Glutamatergic neuron (in vitro differentiated cells): ENCODE results near the gene FKBP5. TPM values are rescaled to one million over a fixed set of nuclear protein-coding genes. Genes with fewer than 3 reads are reported as not detected.

Source experiments
- DNase-seq: peaks from one replicate; pipeline ENCODE4 v3.0.0; 2022
- H3K27ac Mint-ChIP-seq: one replicate; pipeline ENCODE4 v1.8.0; 2020; ENCODE audit warnings: mild to moderate bottlenecking, mixed read lengths, inconsistent platforms; ENCODE audit not compliant: unreplicated experiment
- H3K27me3 Mint-ChIP-seq: one replicate; pipeline ENCODE4 v1.8.0; 2020; ENCODE audit warnings: mild to moderate bottlenecking, moderate library complexity, mixed read lengths, inconsistent platforms; ENCODE audit not compliant: unreplicated experiment
- H3K36me3 Mint-ChIP-seq: one replicate; pipeline ENCODE4 v1.8.0; 2020; ENCODE audit warnings: mild to moderate bottlenecking, mixed read lengths, inconsistent platforms; ENCODE audit not compliant: unreplicated experiment
- H3K4me1 Mint-ChIP-seq: one replicate; pipeline ENCODE4 v1.8.0; 2020; ENCODE audit warnings: mild to moderate bottlenecking, low read depth, mixed read lengths, inconsistent platforms; ENCODE audit not compliant: unreplicated experiment
- H3K4me3 Mint-ChIP-seq: one replicate; pipeline ENCODE4 v1.8.0; 2020; ENCODE audit warnings: mild to moderate bottlenecking, mixed read lengths, inconsistent platforms; ENCODE audit not compliant: unreplicated experiment
- H3K9me3 Mint-ChIP-seq: one replicate; pipeline ENCODE4 v1.8.0; 2020; ENCODE audit warnings: mild to moderate bottlenecking, moderate library complexity, mixed read lengths, inconsistent platforms; ENCODE audit not compliant: unreplicated experiment
- total RNA-seq: library from RNA; stranded (reverse); fragmentation: NEBNext Ultra II Directional; extraction: Animal tissue kit (Norgen Biotek cat#: 25700); gene quantifications from one replicate; pipeline ENCODE4 v1.2.1, GENCODE V29; 2021; ENCODE audit not compliant: unreplicated experiment
- TF ChIP-seq, protein P1 (sequence below): fragments of 200-600 bp; sonication (generic); IDR thresholded peaks from one replicate; pipeline ENCODE4 v1.5.0; 2021; ENCODE audit not compliant: partially characterized antibody, unreplicated experiment

Gene FKBP5
- total RNA-seq, 1 donor from 2014 or later = 10.6 TPM

DNA sequence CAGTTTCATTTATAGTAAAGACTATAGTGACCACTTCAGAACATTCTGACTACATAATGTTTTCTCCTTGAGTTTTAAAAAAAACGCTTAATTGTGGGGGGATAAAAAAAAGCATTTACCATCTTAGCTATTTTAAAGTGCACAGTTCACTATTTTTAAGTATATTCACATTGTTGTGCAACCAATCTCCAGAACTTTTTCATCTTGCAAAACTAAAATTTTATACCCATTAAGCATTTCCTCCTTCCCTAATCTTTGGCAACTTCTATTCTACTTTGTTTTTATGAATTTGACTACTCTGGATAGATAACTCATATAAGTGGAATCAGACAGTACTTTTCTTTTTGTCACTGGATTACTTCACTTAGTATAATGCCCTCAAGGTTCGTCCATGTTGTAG is 62.3 kb downstream of the FKBP5 start:
- no peaks in the 10 kb centered on the region for H3K27me3 Mint-ChIP-seq
- no peak for DNase-seq
- no peaks in the 10 kb centered on the region for H3K9me3 Mint-ChIP-seq
- TF ChIP-seq, protein P1, sequence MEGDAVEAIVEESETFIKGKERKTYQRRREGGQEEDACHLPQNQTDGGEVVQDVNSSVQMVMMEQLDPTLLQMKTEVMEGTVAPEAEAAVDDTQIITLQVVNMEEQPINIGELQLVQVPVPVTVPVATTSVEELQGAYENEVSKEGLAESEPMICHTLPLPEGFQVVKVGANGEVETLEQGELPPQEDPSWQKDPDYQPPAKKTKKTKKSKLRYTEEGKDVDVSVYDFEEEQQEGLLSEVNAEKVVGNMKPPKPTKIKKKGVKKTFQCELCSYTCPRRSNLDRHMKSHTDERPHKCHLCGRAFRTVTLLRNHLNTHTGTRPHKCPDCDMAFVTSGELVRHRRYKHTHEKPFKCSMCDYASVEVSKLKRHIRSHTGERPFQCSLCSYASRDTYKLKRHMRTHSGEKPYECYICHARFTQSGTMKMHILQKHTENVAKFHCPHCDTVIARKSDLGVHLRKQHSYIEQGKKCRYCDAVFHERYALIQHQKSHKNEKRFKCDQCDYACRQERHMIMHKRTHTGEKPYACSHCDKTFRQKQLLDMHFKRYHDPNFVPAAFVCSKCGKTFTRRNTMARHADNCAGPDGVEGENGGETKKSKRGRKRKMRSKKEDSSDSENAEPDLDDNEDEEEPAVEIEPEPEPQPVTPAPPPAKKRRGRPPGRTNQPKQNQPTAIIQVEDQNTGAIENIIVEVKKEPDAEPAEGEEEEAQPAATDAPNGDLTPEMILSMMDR = no peak
- no peak overlapping the region for H3K27ac Mint-ChIP-seq
- no peaks in the 10 kb centered on the region for H3K36me3 Mint-ChIP-seq
- no peaks in the 10 kb centered on the region for H3K4me1 Mint-ChIP-seq
- H3K4me3 Mint-ChIP-seq = no peak overlapping the region

DNA sequence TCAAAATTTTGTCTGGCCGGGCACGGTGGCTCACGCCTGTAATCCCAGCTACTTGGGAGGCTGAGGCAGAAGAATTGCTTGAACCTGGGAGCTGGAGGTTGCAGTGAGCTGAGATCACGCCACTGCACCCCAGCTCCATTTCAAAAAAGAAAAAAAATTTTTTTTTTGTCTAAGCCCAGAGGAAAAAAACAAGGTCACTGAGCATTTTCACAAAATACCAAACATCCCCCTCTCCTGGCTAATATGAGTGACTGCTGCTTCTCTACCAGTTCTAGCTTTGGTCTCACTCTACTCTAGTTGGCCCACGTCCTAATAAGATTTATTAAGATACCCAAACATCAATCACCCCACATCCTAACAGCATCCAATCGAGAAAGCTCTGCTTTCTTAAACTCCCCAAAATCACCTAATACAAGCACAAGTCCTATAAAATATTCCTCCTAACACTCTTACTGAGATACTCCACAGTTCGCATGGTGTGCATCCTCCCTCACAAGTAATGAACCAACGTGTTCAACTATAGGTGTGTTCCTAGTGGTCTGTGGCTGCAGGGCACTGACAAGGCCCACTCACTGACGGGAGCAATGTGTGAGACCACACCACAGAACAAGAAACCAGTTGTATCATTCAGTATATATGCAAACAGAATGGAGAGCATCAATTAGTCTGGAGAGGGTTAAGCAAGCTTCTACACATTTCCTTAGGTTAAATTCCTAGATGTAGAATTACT is 64.2 kb downstream of the FKBP5 start:
- TF ChIP-seq, protein P1 = no peak
- DNase-seq = no peak
- Mint-ChIP-seq H3K4me1 (no peaks in the 10 kb centered on the region), H3K9me3 (no peaks in the 10 kb centered on the region), H3K27ac (no peak overlapping the region), H3K27me3 (no peaks in the 10 kb centered on the region), H3K4me3 (no peak overlapping the region), H3K36me3 (no peaks in the 10 kb centered on the region)

DNA sequence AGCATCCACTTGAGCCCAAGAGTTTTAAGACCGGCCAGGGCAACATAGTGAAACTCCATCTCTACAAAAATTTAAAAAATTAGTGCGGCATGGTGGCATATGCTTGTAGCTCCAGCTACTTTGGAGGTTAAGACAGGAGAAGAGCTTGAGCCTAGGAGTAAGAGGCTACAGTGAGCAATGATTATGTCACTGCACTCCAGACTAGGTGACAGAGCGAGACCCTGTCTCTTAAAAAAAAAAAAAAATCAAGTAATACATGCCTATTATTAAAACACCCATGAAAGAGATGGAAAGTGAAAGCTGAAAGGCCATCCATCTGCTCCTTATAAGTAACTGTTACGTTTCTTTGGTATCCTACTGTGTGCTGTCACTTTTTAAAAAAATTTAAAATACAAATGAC is 66.4 kb downstream of the FKBP5 start:
- Mint-ChIP-seq H3K4me1 (no peaks in the 10 kb centered on the region), H3K9me3 (no peaks in the 10 kb centered on the region), H3K36me3 (no peaks in the 10 kb centered on the region), H3K27ac (no peak overlapping the region), H3K4me3 (no peak overlapping the region), H3K27me3 (no peaks in the 10 kb centered on the region)
- TF ChIP-seq, protein P1 = no peak
- no peak for DNase-seq

DNA sequence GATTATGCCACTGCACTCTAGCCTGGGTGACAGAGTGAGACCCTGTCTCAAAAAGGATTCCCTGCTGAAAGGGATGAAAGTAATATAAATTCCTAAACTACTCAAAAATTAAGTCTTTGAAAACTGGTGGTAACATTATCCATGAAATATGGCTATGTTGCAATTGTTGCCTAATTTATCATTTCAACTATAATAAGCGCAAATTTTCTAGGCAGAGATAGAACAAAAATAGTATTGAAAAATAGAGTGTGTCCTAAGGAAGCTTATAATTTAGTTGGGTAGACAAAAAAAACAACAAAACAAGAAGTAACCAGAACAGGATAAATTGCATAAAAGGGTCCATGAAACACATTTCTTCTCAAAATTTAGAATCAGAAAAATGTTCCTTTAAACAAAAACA is 68.0 kb downstream of the FKBP5 start:
- H3K4me1 Mint-ChIP-seq = no peaks in the 10 kb centered on the region
- H3K27ac Mint-ChIP-seq = no peak overlapping the region
- no peak for DNase-seq
- no peaks in the 10 kb centered on the region for H3K36me3 Mint-ChIP-seq
- TF ChIP-seq, protein P1 = no peak
- H3K9me3 Mint-ChIP-seq = no peaks in the 10 kb centered on the region
- no peaks in the 10 kb centered on the region for H3K27me3 Mint-ChIP-seq
- H3K4me3 Mint-ChIP-seq = no peak overlapping the region

DNA sequence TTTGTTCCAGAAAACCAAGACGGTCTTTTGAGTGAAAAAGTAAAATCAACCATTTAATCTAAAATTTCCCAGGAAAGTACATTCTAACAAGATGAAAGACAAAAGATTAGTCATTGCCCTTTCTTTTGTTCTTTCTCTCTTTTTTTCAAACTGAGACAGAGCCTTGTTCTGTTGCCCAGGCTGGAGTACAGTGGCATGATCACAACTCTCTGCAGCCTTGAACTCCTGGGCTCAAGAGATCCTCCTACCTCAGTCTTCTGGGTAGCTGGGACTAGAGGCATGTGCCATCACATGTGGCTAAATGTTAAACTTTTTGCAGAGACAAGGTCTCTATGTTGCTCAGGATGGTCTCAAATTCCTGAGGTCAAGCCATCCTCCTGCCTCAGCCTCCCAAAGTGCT is 75.0 kb downstream of the FKBP5 start:
- no peaks in the 10 kb centered on the region for H3K4me1 Mint-ChIP-seq
- H3K36me3 Mint-ChIP-seq = no peaks in the 10 kb centered on the region
- H3K4me3 Mint-ChIP-seq = no peak overlapping the region
- H3K27me3 Mint-ChIP-seq = peaks cover 2% of the 10 kb centered on the region
- no peak overlapping the region for H3K27ac Mint-ChIP-seq
- H3K9me3 Mint-ChIP-seq = no peaks in the 10 kb centered on the region
- DNase-seq = no peak
- TF ChIP-seq, protein P1 = no peak
